Measurements from ENCODE around the gene AARS2. TPM values are rescaled to one million over a fixed set of nuclear protein-coding genes. Genes with fewer than 3 reads are reported as not detected.
A peak's percentile ranks its signal among the peaks of the same experiment; 100 is the strongest.

Gene AARS2
- total and polyA plus RNA-seq, 2 of the 8 experiments (the other 6 are each of a cell fraction or from before 2014, with no cell fraction given) = 8.6 to 20.4 TPM

DNA sequence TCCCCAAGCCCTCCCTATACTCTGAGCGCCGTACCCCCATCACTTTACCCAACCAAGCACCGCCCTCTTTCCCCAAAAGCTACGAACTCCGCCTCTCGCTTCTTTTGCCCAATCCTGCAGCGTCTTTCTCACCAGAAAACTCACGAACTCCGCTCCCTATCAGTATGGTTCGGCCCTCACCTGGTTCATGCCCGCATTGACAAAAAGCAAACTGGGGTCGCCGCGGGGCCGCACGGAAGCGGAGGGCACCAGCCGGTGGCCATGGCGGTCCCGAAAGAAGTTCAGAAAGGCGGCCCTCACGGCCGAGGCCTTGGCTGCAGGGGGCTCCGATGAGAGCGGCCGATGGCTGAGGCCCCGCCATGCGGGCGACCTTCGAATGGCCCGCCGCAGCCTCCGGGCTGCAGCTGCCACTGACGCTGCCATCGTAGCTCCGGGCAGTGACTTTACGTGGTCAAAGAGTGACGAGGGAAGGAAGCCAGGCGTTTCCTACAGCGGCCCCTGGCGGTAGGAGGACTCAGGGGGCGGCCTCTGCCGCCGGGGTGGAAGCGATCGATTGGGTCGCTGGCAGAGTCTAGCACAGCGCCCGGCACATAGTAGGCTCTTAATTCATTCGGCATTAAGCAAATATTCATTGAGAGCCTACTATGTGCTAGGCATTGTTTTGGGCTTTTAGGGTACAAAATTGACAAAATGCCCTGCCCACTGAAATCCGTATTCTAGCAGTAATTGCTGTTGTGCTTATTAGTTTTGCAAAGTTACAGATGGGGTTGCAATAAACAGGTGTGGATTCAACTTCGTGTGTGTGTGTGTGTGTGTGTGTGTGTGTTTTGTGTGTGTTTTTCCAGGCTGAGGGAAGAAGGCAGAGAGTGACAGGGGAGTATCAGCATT is at the start of gene AARS2 (continued):
- TF ChIP-seq, protein P1, sequence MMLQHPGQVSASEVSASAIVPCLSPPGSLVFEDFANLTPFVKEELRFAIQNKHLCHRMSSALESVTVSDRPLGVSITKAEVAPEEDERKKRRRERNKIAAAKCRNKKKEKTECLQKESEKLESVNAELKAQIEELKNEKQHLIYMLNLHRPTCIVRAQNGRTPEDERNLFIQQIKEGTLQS (IDR thresholded peaks at IDR 0.05; ENCODE audit: insufficient read depth, low read depth, low read length) = no peak
- TF ChIP-seq, protein P2, sequence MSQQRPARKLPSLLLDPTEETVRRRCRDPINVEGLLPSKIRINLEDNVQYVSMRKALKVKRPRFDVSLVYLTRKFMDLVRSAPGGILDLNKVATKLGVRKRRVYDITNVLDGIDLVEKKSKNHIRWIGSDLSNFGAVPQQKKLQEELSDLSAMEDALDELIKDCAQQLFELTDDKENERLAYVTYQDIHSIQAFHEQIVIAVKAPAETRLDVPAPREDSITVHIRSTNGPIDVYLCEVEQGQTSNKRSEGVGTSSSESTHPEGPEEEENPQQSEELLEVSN (IDR thresholded peaks at IDR 0.05) = peak; percentile 46; the same call in 1 of the 2 replicates
- TF ChIP-seq FOSL1 (IDR thresholded peaks at IDR 0.05; ENCODE audit: insufficient read depth, low read depth, low read length) (no peak), SUZ12 (IDR thresholded peaks at IDR 0.05; ENCODE audit: low read length) (no peak), CHD1 (IDR thresholded peaks at IDR 0.05; ENCODE audit: low read depth, low read length) (no peak), GTF2F1 (IDR thresholded peaks at IDR 0.05; ENCODE audit: borderline replicate concordance, low read depth, low read length) (no peak), RBBP5 (IDR thresholded peaks at IDR 0.05; ENCODE audit: borderline replicate concordance, low read depth, low read length) (peak; percentile 97), SIRT6 (IDR thresholded peaks at IDR 0.05; ENCODE audit: low read length) (no peak), CBX5 (IDR thresholded peaks at IDR 0.05; ENCODE audit: low read depth, low read length) (no peak), JUND (IDR thresholded peaks at IDR 0.05; ENCODE audit: low read length) (0 out of 2 replicates have a peak, but pooled peaks have one; percentile 29), SP2 (IDR thresholded peaks at IDR 0.05; ENCODE audit: low read length) (peak; percentile 92), SRF (IDR thresholded peaks at IDR 0.05; ENCODE audit: low read depth, low read length) (no peak), ZNF274 (IDR thresholded peaks at IDR 0.05; ENCODE audit: borderline replicate concordance, extremely low read depth, low read length) (no peak), MAFK (IDR thresholded peaks at IDR 0.05; ENCODE audit: low read depth, low read length) (no peak; the same call in 1 of the 2 replicates), HDAC6 (IDR thresholded peaks at IDR 0.05; ENCODE audit: low read depth, low read length) (no peak), BRCA1 (IDR thresholded peaks at IDR 0.05; ENCODE audit: low read depth, low read length) (no peak), RFX5 (IDR thresholded peaks at IDR 0.05; ENCODE audit: borderline replicate concordance, low read depth, low read length) (no peak), CBX8 (IDR thresholded peaks at IDR 0.05; ENCODE audit: borderline replicate concordance, low read depth, low read length) (no peak), JUN (IDR thresholded peaks at IDR 0.05; ENCODE audit: low read depth, low read length) (no peak), EP300 (IDR thresholded peaks at IDR 0.05; ENCODE audit: borderline replicate concordance in 1 of 2, low read depth in 2 of 2, low read length in 2 of 2) (peak in 1 of 2 experiments; percentile 21; a peak in 1 of 3 replicates), SP1 (IDR thresholded peaks at IDR 0.05; ENCODE audit: low read depth, low read length) (peak; percentile 80)
- TF ChIP-seq, protein P3, sequence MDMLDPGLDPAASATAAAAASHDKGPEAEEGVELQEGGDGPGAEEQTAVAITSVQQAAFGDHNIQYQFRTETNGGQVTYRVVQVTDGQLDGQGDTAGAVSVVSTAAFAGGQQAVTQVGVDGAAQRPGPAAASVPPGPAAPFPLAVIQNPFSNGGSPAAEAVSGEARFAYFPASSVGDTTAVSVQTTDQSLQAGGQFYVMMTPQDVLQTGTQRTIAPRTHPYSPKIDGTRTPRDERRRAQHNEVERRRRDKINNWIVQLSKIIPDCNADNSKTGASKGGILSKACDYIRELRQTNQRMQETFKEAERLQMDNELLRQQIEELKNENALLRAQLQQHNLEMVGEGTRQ (IDR thresholded peaks at IDR 0.05; ENCODE audit: low read length) = no peak
